NCI-H748 (cell line): ENCODE measurements around the gene SUSD4.

Experiments used
- DNase-seq: peaks from one replicate; lab custom pipeline; 2025; ENCODE audit not compliant: unreplicated experiment; lab: John Stamatoyannopoulos, UW

The SUSD4 gene

DNA sequence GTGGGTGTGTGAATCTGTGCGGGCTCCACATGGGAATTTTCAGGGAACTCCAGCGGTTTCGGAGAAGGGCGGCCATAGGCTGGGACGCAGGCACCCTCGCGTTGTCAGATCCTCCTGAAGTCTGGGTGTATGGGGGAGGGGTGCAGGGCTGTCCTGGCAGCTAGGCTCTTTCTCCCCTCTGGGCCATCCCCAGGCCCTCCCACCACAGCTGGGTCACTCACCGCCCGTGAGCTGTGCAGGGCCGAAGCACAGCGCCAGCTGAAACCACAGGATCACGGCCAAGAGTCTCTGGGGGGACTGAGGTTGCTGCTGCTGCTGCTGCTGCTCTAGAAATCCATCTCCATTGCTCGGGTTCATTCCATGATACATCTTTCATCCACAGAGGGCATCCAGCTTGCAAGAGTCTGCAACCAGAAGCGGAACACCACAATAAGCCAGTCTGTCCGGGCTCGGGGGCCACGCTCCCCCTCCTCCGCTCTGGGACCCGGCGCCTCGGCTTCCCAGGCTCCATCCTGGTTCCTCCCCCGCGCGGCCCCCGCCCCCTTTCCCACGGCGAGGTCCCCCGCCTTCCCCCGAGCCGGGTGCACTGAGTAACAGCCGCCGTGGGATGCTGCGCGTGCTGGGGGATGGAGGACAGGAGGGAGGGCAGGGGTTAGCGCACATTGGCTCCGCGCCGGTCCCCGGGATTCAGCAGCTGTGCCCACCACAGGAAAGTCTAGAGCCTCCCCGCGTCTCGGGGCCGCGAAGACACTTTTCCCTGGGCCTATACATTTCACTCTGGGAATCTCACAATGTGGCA, 720 bp downstream of the SUSD4 start:
- DNase-seq, result peak; percentile 64

DNA sequence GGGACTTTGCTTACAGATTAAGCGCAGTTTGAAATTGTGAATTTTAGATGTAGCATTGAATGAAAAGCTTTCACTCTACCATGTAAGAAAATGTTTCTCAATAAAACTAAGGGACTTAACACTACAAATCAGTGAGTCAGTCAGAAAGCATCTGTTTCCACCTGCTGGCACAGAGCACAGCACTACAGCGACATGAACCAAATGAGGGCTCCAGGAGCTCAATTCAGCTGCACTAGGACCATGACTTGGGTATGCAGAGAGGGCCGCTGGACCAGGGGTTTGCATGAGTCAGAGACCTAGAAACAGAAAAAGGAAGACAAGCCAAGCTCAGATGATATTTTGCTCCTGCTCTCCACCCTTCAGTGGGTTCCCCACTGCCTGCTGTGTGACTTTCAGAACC, 5.2 kb downstream of the SUSD4 start:
- no peak for DNase-seq

DNA sequence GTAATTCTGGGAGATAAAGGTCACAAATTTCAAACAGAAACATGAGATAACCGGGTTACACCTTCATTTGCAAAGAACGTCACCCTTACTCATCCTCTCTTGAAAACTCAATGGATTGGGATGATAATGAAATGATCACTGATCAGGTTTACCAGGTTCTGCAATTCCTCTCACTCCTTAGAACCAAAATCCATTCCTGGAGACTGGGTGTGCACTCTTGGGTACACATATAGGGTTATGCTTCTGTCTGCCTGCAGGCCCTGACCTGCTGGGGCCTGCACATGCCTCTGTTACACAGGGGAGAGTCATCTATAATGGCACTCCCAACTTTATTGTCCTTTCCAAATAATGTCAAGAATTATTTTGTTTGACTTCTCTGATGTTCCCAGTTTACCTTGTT, 8.3 kb downstream of the SUSD4 start:
- no peak for DNase-seq

DNA sequence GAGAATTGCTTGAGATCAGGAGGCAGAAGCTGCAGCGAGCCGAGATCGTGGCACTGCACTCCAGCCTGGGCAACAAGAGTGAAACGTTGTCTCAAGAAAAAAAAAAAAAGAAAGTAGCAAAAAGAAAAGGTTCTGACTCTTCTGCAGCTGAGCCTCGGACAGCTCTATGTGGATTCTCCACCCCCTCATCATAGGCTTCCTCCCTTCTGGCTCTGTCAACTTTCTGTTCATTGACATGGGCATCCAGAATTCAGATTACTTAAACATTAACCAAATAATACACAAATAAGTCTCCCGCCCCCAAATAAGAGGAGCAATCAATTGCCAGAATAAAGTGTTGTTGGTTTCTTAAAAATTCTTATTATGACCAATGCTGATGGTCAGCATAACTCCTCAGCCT, 10.0 kb downstream of the SUSD4 start:
- no peak for DNase-seq

DNA sequence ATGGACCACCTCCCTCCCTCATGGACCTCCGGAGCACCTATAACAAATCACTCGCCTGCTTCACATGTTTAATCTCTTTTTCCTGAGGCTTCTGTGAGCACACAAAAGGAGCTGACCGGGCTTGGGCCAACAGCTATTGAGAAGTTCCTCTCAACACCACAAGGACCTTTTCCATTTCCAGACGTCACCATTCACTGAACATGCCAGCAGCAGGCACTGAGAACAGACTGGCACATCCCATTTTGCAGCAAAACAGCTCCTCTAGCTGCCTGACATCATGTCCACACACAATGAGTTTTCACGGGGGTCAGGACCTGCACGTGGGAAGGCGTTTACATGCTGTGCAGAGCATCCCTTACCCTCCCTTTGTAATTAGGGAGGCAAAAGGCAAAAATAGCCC, 11.0 kb downstream of the SUSD4 start:
- no peak for DNase-seq

DNA sequence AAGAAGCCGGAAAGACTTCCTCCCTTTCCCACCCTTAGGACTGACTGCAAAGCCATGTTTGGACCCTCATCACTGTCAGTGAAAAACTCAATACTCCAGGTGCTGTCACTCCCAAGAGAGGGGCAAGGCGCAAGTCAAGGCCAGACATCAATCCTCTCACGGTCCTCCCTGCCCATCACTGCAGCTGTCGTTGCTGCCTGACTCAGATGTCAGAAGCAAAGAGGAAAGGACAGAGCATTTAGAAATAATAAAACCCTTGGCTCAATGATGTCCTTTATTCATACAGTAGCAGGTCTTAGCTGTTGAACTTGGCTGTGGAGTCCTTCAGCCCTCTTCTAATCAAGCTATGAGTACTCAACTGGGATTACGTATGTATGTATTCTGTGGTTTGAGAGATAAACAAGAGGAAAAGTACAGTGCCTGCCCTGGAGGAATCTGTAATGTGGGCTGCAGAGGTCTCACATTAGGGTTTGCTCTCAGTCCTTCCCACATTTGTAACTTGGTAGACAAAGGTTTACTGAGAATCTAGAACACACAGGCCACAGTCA, 13.5 kb downstream of the SUSD4 start:
- no peak for DNase-seq

DNA sequence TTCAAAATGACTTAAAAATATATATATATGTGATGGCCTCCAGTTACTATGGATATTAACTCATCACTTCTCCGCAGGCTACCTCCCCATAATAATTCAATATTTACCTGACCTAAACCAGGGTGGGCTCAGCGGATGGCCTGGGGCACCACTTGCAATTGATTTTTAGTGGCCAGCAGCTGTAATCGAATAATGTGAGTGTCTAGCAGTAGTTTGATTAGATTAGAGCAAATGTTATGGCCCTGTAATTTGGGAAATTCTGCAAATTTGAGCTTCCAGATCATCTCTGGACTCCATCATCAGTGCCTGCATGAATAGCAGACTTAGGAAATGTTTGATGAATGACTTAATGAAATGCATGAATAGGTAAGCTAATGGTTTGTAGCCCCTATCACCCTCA, 14.7 kb downstream of the SUSD4 start:
- no peak for DNase-seq

DNA sequence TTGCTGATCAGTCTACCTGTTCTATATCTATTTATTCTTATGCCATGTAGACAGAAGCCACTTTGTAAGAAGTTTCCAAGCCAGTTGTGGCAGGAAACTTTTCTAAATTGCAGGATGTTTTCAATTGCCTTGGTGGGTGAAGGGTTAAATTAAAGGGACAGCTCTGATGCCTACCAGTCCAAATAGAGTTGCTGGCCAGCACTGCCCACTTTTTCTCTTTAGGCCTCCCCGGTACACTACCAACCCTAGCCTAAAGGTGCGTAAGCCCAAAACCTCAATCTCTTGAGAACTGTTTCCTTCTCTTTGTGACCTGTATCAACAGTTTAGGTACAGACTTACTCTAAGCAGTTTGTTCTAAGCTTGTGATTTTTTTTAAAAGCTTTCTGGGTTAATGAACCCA, 15.5 kb downstream of the SUSD4 start:
- DNase-seq, result no peak

DNA sequence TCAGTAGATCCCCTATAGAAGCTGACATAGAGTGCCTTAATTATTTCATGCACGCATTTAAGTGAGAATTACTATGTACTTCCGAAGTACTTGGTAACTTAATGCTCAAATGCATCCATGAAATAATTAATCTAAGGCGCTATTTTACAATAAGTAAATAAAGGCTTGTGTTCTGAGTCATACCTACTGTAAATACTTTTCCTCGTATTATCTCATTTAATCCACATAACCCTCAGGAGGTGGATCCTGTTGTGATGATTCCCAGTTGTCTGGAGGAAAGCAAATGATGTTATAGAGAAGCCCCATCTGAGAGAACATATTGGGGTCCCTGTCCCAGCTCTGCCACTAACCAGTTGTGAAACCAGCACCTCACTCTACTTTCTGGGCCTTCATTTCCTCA, 16.4 kb downstream of the SUSD4 start:
- no peak for DNase-seq

DNA sequence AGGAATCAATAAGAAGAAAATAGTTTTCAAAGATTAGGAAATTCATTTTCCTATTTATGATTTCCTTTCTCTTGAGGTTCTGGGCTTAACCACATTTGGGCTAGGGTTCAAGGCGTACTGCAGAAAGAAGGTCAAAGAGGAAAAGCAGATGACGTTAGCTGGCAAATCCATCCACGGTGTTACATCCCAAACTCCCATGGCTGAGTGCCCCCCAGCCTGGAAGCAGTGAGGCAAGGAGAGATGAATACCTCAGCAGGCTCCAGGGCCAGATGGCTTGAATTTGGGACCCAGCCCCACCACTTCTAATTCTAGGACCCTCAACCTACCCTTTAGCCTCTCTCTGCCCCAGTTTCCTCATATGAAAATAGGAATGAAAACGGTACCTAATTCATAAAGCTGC, 17.7 kb downstream of the SUSD4 start:
- no peak for DNase-seq

DNA sequence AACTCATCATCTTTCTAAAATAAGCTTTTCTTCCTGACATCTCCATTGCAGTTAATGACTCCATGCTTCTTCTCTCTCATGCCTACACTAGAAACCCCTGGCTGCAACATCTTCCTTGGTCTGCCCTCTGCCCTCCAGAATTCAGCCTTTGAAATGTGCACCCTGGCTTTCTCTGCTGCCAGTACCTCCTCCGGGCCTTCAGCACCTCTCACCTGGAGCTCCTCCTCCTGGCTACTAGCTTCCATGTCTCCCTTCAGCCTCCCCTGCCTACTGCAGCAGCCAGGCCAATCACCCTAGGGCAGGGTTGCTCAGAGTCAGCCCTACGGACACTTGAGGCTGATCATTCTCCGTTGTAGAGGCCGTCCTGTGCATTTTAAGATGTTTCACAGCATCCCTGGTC, 18.3 kb downstream of the SUSD4 start:
- DNase-seq, result no peak

DNA sequence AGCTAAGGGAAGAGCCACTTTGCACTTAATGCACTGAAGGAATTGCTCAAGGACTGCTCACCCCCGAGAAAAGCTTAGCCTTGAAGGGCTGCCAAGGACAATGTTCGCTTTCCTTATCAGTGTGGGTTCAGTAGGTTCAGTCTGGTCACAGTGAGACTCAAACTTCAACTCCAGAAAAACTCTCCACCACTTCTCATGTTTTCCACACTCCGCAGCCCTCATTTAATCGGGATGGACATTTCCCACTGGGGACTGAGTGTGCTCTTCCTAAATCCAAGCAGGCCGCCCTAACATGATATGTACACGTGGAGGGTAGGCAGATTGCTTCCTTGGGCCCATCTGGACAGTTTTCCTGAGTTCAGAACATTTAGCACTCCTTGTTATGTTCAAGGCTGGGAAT, 19.5 kb downstream of the SUSD4 start:
- DNase-seq, result no peak

DNA sequence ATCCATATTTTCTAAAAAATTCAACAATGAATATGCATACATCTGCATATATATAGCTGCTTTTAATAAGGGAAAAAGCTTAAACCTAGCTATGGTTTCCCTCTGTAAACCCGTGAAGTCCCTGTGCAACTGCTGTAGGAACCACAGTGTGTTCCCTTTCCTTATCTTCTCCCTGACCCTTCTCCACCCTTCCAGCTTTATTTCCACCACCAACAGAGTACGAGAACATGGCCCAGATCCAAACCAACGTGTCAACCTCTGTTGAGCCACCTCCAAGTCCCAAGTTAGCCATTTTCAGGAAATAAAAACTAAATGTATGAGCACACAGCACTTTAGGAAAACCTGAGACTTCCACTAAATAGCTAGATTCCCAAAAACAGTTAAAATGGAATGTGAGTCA, 20.3 kb downstream of the SUSD4 start:
- DNase-seq, result no peak

DNA sequence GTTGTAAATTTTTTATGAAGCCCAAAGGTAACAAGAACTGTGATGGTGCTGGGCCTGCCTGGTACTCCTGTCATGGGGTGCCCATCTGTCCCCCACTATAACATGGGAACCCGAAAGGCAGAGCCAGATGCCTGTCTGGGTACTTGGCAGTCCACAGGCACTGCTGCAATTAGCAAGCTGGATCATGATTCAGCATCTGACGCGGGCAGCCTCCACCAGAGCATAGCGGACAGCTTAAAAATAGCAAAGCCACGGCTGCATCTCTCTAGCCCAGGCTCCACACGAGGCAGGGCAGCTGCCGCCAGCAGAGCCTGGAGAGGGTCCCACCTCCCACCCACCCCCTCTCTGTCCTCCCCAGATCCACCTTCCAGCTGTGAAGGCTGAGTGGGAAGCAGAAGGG, 22.9 kb downstream of the SUSD4 start:
- no peak for DNase-seq

DNA sequence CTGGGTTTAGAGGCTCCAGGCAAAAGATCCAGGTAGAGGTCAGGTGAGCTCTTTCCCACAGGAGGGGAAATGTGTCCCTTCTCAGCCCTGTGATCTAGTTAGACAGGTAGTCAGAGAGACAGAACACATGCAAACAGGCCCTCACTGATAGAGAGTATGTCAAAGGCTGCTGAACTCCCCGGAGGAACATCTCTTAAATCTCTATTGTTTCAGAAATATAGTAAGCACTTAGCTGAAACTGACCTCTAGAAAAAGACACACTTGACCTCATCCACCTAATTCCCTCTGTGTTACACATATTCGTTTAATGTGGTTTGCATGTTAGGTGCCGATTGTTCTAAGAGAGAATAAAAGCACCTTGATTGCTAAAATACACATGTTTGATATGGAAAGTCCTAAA, 23.3 kb downstream of the SUSD4 start:
- no peak for DNase-seq

DNA sequence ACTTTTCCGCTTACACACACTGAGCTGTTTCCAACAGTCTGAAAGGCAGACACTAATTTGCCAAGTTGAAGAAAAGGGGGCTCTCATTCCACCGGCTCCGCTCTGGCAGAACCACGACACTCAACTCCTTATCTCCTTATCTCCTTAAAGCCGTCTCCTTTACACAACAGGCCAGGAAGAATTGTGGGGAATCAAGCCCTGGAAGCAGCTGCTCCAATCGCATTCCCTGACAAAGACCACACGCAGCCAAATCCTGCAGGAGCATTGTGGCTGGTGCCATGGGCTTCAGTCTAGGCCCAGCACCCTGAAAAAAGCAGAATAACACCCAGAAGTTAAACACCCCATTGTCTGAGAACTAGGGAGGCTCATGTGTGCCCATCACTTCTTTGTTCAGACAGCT, 24.1 kb downstream of the SUSD4 start:
- DNase-seq, result no peak

DNA sequence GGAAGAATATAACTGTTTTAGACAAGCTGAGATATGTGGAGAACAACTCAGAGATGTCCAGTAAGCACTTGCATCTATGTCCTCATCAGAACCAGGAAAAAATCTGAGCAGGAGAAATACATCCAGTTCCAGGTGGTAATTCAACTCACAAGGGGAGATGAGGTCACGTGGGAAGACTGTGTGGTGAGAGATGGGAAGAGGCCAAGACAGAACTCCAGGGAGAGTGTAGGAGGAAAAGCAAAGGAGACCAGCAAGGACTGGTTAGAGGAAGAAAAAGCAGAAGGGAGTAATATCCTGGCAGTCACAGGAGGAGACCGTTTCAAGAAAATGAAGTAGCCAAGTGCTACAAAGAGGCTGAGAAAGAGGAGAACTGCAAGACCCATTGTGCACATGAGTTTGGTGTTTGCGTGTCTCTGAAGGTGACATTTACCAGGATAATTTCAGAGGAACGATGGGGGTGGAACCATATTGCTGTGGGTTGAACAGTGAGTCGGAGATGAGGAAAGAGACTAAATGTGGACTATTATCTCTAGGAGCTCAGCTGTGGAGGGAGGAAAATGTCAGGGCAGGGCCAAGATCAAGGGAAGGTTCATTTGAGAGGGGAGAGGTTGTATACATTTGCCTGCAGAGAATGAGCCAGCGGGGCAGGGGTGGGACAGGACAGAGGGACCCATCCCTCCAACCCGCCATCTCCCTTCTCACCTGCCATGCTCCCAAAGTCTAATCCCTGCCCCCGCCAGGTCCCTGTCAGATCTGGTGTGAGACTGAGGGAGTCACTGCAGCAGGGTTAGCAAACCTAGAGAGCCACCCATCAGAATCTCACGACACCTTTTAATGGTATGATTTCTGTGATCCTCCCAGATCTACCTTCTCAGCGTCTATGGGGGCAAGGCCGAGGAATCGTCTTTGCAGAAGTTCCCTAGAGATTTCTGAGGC, 24.9 kb downstream of the SUSD4 start:
- DNase-seq, result no peak

DNA sequence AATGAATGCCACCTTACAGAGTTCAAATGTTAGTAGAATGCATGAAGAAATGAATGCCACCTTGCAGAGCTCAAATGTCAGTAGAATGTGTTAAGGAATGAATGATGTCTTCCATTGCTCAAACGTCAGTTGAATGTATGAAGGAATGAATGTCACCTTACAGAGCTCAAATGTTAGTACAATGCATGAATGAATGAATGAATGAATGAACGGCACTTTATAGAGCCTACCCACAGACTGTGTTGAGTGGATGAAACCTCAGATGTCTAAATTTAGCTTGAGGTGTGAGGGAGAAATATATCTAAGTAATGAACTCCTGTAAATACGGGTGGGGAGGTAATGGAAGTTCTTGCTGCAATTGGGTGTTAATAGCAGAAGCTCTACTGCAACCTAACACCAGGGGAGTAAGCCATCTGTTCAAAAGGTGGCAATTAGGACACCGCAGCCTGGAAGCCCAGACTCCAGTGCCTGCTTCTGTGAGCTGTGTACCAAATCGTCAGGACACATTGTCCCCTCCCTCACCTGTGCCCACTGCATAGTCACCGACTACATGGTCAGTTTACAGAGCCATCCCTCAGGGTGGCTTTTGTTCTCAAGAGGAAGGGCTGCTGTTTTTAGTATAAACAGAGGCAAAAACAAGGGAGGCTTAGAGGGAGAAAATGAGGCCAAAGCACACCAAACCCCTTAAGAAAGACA, 26.7 kb downstream of the SUSD4 start:
- DNase-seq, result peak; percentile 49

DNA sequence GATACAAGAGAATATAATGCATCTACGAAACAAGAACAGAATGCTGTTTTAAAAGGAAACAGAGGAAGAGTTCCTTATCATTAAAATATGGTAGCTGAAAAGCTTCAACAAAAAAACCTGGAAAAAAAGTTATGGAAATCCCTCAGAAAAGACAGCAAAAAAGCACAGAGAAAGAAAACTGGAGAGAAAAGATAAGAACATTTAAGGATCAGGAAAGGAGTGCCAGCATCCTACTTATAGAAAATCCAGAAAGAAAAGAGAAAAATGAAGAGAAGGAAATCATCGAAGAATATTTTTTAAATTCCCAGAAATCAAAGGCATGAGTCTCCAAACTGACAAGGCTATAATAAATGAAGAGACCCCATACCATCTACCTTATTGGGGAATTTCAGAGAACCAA, 29.8 kb downstream of the SUSD4 start:
- DNase-seq, result no peak

DNA sequence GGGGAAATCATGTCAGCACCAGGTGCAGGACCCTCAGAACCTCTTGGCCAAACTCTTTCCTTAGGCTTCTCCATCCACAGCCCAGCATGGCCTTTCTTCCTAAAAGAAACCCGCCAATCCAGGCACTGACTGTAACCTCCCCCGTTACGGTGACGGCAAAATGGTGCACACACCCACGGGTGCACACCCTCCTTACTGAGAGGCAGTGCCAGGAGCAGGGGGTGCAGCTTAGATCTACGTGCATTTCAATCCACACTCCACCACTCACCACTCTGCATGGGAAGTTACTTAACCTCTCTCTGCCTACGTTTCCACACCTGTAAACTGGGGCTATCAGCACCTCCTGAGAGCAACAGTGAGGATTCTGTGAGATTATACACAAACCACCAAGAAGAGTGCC, 31.0 kb downstream of the SUSD4 start:
- DNase-seq, result no peak

DNA sequence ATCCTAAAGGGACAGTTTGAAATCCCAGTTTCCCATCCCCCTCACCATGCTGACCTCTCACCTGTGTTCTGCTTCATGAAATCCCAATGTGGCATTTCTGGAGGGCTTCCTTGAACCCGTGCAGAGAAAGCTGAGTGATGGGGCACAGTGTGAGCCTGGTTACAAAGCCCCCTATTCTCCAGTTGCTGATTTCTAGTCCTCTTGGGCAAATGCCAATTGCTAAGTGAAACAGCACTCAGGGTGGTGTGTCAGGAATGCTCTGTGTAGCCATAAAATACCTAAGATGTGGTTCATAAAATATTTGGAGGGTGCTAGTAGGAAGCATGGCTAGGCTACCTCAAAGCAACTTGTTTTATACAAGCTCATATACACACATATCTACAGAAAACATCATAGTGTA, 32.0 kb downstream of the SUSD4 start:
- no peak for DNase-seq
